Dermis blood vessel endothelial cell (primary cell): Measurements from ENCODE around the gene SMIM41. TPM values are rescaled to one million over a fixed set of nuclear protein-coding genes. Genes with fewer than 3 reads are reported as not detected.
"Not testable (repeated sequence)": the region's sequence is repeated elsewhere in the genome, so short reads cannot be mapped to it uniquely, and the experiment has no call there.

Source experiments
- DNase-seq: peaks from one replicate; pipeline ENCODE4 v3.0.0; 2010
- total RNA-seq: library from RNA; depleted of rRNA; stranded (reverse); fragments of >200 nt; gene quantifications from 2 replicates; pipeline ENCODE4 v1.2.3, GENCODE V29; 2014

The SMIM41 gene
- total RNA-seq, 1 donor from 2014 or later = not detected

DNA sequence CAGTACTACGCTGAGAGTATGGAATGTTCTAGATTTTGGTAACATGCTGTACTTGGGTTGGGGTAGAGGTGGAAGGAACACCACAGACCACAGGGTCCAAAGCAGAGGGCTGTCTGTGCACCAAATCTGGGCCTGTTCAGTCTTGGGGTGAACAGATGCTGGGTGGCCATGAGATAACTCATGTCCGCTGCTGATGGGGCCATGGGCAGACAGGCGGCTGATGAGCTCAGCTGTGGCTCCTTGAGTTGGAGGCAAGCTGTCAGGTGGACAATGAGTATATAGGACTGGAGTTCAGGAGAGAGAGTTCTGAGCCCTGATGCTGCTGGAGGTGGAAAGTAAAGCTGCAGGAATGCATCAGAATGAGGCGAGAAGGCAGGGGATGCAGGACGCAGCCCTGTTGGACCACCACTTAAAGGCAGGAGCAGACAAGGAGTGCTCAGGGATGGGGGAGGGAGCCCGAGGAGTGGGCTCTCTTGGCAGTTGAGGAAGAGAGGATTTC, 6.2 kb downstream of the SMIM41 start:
- no peak for DNase-seq

DNA sequence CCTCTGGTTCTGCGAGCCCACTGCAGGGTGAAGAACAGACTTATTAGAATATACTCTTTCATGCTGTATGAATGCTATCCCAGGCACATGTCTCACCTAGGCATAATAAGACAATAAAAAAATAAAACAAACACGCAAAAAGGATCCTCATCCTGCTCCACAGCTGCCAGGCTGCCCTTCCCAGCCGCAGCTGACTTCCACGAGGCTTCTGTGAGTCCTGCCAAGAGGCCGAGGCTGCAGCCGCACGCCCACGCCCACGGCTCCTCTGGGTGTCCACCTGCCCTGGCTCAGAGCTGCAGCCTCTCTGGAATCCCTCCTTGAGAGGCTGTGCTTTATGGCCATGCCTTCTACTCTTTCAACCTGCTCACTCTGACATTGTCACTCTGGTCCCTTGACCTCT, 6.9 kb downstream of the SMIM41 start:
- DNase-seq = no peak

DNA sequence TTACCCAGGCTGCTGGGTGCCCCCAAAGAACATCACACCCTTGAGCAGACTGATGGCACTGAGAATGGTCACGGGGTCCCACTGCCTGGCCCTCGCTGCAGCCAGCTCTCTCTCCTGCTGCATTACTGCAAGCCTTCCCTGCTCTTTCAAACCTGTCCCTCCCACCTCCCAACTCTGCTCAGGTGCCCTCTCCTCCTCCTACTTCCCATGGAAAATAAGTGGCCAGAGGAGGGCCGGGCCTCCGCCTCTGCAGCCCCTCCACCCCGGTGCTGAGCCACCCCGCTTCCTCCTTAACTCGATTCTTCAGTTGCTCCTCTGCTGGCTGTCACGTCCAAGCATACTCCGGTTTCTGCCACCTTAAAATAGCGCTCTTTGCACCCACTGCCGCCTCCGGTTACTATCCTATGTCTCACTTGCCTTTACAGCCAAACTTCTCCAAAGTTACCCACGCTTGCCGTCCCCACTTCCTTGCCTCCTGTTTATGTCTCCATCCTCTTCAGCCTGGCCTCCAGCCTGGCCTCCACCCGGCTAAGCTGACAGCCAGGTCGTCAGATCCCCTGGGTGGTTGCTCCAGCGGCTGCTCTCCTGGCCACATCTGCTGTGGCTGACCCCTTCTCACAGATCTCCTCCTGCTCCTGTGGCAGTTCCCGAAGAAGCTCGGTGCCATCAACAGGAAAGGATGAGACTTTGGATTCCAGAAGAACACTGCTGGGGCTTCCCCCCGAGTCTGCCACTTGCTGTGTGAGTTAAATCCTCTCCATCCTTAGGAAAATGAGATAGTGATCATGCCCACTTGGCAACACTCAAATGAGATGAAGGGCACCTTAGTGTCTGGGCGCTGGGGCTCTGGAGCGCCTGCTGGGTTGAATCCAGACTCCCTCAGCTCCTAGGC, 7.7 kb downstream of the SMIM41 start:
- DNase-seq = no peak

DNA sequence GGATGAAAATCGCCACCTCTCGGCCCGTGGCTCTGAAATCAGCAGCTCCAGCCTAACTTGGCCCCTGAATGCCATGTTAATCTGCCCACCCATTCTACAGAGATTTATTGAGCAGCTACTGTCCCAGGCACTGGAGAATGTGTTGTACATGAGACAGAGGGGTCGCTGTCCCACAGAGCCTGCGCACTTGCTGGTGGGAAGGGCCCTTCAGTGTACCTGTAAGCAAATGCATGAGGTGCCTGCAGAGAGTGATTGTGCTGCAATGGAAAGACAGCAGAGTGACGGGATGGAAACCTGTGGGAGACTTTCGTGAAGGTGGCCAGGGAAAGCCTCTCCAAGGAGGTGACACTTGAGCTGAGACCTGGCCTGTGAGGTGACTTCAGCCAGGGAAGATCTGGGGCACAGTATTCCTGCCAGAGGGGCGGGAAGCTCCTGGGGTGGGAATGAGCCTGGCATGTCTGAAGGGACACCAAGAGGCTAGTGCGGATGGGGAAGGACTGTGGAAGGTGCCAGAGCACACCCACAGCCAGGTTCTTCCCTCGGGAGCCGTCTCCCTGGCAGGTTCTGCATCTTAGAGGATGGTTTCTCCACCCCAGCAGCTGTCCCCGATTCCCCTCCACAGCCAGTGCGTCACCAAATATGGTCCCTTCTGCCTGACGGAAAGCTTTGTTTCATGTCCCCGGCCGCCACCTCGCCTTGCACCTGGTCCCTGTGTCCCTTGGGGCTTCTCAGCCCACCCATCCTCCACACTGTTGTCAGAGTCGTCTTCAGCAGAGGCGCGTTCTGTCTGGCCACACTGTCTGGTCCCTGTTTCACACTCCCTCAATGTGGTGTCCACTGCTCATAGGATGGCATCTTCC, 8.7 kb downstream of the SMIM41 start:
- DNase-seq = no peak

DNA sequence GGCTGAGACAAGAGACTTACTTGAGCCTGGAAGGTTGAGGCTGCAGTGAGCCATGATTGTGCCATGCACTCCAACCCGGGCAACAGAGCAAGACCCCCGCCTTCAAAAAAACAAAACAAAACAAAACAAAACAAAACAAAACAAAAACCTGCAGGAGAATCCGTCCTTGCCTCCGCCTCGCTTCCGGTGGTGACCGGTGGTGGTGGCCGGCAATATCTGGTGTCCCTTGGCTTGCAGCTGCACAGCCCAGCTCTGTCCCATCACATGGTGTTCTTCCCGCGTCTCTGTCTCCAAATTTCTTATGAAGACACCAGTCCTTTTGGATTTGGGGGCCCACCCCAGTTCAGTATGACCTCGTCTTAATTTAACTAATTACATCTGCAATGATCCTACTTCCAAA, 10.0 kb downstream of the SMIM41 start:
- no peak for DNase-seq

DNA sequence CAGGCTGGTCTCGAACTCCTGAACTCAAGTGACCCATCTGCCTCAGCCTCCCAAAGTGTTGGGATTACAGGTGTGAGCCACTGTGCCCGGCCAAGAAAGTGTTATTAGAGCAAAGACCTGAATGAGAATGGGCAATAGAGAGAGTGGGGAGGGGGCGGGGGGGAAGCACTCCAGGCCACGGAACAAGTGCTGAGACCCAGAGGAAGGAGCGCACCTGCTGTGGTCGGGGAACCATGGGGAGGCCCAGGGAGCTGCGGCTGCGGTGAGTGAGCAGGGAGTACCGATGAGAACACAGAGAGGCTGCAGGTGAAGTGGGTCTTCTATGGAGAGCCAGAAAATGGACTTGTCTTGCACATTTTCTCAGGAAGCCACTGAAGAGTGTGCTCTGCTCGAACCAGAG, 10.8 kb downstream of the SMIM41 start:
- DNase-seq = no peak

DNA sequence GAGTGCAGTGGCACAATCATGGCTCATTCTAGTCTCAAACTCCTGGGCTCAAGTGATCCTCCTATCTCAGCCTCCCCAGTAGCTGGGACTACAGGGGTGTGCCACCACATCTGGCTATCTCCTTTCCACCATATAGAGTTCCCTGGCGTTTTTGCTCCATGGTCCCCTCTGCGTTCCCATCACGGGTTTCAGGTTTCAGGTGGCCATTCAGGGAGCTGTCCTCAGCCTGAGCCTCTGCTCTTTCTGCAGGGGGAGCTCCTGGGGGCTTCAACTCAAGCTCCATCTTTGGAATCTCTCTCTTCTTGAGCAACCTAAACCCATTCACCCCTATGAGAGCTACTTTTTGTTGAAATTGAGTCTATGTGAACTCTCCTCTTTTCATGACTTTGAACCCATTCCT, 11.6 kb downstream of the SMIM41 start:
- DNase-seq = no peak

DNA sequence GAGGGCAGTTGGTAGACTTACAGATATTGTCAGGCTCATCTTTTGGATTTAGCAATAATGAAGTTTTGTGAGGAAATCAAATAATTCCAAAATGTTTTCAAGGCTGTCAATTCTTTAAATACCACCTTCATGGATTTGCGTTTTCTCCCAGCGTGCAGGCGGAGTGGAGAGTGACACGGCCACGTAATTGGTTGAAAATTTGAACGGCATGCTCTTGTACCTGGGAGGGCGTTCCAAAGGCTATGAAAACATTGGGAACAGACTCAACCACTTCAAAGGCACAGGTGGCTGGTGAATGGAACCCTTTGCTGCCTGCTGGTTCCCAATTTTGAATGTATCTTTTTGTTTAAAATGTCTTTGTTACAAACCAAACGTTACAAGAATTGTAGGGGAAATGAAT, 12.4 kb downstream of the SMIM41 start:
- DNase-seq = no peak

DNA sequence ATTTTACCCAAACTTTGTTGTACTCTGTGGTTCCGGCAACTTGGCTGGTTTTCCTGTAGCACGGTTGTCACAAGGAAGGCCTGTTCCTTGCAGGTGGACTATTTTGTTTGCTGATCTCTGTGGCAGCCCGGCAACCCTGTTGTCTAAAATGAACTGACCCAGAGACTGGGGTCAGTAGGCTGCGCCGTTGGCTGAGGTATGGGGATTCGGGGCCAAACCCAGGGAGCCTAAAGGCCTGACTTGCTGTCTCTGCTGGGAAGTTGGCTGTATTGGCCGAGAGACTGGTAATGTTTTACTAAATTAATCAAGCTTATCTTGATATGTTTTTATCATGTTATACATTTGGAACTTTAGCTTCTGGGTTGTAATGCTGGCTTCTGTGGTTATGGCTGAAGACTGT, 13.8 kb downstream of the SMIM41 start:
- DNase-seq = no peak

DNA sequence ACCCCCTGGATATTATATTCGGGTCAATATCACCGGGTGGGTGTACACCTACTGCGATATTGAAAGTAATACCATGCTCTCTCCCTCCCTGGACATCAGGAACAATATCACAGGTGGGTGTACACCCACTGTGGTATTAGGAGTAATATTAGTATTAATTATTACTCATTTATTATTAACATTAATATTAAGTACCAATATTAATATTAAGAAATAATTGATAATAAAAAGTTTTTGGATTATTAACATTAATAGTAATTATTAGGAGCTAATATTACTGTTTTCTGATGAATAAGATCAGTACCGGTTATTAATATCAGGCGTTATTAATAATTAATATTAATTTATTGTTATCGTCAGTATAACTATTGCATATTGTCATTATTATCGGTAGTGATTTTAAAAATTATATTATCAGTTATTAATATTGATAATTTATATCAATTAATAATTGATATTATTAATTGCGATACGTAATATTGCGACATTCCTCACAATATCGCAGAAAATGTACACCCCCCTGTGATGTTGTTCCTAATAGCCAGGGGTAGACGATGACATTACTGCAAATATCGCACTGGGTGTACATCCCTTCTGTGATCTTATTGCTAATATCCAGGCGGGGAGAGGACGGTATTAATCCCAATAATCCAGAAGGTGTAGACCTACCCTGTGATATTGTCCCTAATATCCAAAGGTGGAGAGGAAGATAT, 17.0 kb downstream of the SMIM41 start:
- DNase-seq = no peak

DNA sequence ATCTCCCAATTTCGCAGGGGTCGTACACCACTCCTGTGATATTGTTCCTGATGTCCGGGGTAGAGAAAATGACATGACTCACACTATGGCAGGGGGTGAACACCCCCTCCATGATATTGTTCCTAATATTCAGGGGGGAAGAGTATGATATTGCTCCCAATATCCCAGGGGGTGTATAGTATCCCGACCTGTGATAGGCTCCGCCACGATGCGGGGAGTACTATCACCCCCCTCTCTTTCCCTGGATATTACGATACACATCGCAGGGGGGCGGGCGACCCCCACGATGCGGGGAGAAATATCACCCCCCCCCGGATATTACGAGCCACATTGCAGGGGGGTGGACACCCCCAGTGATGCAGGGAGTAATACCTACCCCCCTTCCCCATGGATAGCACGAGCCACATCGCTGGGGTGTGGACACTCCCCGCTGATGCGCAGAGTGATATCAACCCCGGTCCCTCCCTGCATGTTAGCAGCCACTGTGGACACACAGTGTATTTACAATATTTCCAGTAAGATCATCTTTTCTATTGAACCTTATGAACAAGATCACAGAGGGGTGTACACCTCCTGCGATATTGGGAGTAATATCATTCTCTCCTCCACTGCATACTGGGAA, 17.7 kb downstream of the SMIM41 start:
- no peak for DNase-seq

DNA sequence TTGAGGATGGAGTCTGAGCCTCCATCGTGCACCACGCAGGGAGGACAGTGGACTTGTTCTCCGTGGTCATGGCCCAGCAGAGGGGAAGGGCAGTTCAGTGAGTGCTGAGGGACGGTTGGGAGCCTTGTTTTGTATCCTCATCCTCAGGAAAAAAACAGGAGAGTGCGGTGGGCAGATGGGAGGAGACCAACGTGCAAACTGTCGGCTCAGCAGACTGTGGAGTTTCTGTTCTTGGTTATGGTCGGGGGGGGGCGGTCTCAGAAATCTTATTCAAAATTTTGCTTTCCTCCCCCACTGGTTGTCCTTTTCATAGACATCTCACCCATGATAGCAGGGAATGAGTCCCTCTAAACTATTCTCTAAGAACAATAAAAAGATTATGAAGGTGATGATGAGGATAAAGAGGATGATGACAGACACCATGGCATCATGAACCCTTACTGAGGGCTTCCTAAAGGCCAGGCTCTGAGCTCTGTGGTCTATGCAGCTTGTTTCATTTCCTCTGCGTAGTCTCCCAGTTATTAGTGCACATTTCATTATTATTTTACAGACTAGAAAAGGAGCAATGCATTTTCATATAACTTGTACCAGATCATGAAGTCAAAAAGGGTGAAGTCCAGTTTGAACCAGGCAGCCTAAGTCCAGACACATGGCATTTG, 25.1 kb downstream of the SMIM41 start:
- DNase-seq = not testable (repeated sequence)

DNA sequence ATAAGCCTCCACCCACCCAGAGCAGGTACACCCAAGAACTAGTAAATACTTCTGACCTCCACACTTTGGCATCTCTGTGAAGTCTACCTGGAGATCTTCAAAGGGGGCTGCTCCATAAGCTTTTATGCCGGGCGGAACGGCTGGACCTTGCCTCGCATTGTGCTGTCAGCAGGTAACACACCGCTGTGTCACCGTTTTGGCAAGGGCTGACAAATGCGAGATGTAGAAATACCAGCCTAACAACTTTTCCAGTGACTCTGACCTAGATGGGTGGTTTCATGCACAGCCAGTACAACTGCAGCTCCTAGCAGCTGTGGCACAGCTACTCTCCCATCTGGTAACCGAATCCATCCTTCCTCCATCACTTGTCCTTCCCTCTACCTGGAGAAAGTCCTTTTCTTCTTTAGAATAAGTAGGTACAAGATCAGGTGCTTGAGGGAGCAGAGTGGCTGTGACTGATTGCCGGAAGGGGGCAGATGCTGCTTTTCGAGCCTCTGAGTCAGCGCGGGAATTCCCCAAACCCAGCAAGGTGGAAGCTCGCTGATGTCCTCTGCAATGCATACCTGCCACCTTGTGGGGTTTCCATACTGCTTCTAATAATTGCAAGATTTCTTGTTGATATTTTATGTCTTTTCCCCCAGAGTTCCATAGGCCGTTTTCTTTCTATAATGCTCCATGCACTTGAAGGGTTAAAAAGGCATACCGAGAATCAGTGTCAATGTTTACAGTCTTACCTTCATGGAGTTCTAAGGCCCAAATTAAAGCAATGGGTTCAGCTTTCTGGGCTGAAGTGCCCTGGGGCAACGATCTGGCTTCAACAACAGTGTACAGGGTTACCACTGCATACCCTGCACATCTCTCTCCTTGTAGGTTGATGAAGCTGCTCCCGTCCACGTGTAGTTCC, 37.0 kb downstream of the SMIM41 start:
- DNase-seq = not testable (repeated sequence)

DNA sequence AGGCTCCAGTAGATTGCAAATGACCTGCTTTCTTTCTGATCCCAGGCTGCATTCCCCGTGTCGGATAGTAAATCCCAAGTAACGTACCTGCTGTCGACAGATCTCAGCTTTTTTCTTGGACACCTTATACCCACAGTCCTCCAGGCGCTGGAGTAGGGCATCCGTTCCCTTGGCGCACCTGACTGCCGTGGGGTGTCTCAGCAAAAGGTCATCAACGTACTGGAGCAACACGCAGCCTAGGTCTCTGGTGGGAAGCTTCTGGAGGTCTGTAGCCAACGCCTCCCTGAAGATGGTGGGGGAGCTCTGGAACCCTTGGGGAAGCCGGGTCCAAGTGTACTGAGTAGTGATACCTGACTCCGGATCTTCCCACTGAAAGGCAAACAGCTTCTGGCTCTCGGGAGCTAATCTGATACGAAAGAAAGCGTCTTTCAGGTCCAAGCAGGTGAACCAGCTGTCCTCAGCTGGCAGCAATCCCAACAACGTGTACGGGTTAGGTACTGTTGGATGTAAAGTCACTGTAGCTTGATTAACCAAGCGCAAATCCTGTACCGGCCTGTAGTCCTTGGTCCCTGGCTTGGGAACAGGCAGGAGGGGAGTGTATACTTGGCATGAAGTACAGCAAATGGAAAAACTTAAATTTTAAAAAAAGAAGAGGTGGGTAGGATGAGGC, 38.4 kb downstream of the SMIM41 start:
- DNase-seq = not testable (repeated sequence)

DNA sequence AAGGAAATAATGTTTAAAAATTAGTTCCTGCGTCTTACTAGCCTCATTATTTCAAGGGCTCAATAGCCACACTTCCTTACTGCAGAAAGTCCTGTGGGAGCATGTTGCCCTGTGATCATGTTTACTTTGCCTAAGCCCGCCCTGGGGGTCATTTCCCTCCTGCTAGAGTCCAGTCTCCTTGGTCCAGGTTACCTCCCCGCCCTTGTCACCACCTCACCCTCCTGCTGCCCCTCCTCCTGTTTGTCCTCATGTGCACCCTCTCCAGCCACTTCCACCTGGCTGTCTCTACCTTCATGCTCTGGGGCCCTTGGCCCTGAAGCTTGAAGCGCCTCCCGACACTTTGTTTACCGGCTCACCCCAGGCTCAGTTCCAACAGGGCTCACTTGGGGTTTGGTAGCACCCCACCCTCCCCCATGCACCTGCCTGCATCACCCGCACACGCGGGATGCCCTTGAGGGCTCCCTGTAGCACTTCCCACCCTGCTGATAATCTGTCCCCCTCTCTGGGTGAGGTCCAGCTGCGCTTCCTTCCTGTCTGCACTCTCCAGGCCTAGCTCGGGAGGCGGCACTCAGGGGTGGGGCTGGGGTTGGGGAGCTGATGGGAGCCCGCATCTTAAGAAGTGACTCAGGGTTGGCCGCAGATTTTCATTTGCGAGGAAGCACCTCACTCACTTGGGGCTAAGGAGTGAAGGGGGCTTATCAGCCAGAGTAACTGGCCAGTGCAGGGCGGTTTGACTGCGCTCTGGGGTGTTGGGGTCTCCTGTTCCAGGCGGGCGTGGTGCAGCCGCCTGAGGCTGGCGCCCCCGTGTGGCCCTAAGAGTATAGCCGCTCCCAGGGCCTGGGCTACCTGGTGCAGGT, 40.1 kb downstream of the SMIM41 start:
- DNase-seq = peak; percentile 65

DNA sequence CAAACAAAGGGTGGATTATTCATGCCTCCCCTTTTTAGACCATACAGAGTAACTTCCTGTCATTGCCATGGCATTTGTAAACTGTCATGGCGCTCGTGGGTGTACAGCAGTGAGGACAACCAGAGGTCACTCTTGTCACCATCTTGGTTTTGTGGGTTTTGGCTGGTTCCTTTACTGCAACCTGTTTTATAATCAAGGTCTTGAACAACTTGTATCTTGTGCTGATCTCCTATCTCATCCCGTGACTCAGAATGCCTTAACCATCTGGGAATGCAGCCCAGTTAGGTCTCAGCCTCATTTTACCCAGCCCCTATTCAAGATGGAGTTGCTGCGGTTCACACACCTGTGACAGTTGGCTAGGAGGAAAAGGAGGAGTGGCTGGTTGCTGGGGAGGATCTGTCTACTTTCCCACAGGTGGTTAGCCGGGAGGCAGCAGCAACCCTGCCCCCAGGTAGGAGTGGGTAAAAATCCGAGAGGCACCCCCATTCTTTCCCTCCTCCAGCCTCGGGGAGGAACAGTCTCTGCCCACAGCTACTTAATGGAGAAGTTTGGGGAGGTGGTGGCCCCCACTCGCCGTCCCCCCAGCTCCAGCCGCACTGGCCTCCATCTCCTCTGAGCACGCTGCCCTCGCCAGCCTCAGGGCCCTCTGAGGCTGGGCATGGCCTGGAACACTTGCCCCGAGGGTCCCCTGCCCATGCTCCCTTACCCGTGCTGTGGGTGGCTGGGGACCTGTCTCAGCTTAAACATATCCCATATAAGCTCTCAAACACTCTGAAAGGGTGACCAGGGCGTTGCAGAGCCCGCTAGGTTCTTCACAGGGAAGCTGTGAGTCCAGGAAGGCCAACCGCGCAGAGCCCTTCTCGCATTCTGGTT, 41.7 kb downstream of the SMIM41 start:
- DNase-seq = no peak

DNA sequence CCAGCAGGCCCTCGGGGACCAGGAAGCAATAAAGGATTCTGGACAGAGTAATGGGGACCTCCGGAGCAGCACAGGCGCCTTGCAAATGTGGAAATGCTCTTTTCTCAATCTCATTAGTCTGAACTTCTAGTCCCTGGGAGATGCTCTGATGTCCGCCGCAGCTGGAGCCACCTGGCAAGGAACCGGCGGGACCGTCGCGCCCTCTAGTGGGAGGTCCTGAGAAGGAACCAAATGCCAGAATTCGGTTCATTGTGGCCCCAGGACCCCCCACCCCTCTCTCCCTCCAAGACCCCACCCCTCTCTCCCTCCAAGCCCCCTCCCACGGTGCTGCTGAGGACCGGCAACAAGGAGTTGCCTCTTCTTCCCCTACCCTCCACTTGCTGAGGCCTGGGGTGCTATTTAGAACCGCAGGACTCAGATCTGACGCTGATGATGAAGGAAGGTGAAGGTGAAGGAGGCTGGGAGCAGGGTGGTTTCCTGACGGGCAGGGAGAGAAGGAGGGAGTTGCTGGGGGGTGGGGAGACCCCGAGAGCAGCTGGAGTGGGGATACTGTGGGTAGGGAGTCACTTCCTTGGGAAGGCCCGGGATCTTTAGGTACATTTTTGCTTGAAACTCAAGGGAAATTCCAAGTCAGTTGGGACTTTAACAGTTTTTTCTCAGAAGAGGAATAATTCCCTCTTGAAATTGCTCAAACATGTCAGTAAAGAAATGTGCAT, 42.5 kb downstream of the SMIM41 start:
- peak; percentile 73 for DNase-seq

DNA sequence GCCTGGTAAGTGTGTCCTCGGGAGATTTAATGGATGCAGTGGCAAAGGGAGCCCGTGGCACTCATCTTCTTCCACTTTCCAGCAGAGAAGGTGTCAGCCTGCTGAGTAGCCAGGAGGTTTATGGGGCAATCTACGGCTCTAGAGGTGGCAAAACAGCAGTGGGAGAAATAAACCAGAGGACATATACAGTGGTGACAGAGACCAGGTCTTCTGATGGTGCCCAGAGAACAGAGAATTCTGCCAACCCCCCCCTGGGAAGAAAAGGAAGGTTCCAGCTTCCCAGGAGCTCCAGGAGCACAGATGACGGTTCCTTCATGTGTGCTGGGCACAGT, 43.0 kb downstream of the SMIM41 start:
- no peak for DNase-seq
